HG03159 (cell line): ENCODE data around the gene DDX54.

Experiments
- ATAC-seq: cut with Tn5 transposase; IDR thresholded peaks from one replicate; pipeline ENCODE4 v1.9.1; 2021; ENCODE audit warnings: mild to moderate bottlenecking, moderate library complexity; ENCODE audit not compliant: unreplicated experiment

Gene DDX54

DNA sequence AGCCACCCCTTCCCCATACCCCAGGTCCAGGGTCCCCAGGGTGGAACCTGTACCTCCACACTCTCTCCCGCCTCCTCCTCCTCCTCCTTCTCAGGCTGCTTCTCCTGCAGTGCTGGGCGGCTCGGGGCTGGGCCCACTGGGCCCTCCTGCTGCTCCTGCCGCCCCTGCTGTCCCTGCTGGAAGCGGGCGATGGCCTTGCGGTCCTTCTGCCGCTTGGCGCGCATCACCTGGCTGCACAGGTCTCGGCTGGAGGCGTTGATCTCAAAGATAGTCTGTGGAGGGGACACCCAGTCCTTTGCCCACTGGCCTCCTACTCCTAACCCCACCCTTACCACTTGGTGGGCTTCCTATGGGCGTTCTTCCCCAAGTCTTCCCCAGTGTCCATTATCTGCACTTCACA lies 21.3 kb downstream of the DDX54 start:
- ATAC-seq: no peak

DNA sequence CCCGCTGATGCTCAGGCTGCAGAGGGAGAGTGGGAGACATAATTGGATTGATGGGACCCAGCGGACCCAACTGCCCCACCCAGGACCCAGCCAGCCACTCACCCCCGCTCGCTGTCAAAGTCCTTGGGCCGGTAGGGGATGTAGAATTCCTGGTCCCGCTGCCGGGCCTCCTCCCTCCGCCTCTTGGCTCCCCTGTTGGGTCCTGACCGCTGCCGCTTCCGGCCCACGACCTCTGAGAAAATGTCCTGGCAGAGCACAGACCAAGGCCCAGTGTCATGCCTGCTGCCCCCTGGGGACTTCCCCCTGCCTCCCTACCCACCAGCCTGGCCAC lies 22.3 kb downstream of the DDX54 start:
- no peak for ATAC-seq

DNA sequence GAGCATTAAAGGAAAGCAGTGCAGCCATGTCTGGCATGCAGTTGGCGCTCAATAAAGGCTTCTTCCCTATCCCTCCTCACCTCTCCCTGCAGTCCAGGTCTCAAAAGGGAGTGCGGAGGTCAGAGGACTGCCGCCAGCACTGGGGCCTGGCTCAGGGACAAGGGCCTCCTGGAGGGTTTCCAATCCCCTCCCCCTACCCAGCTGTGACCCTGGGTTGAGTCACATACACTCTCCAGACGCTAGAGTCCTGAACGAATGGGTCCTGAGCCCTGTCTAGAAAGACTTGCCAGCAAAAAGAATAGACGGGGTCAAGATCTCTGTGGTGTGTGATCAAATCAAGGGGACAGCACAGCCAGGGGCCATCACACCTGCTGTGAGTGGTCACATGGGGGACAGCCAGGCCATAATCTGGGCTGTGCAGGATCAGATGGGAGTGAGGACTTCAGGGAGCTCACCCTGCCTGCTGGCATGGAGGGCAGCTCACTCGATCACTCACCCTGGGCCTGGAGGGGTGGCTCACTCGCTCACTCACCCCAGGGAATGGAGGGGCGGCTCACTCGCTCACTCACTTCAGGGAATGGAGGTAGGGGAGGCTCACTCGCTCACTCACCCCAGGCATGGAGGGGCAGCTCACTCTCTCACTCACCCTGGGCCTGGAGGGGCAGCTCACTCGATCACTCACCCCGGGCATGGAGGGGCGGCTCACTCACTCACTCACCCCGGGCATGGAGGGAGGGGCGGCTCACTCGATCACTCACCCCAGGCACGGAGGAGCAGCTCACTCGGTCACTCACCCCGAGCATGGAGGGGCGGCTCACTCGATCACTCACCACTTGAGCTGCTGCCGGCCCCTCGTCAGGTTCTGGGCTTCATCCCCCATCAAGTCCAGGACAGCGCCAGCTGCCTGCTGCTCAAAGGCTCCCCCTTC lies 22.9 kb downstream of the DDX54 start:
- no peak for ATAC-seq

DNA sequence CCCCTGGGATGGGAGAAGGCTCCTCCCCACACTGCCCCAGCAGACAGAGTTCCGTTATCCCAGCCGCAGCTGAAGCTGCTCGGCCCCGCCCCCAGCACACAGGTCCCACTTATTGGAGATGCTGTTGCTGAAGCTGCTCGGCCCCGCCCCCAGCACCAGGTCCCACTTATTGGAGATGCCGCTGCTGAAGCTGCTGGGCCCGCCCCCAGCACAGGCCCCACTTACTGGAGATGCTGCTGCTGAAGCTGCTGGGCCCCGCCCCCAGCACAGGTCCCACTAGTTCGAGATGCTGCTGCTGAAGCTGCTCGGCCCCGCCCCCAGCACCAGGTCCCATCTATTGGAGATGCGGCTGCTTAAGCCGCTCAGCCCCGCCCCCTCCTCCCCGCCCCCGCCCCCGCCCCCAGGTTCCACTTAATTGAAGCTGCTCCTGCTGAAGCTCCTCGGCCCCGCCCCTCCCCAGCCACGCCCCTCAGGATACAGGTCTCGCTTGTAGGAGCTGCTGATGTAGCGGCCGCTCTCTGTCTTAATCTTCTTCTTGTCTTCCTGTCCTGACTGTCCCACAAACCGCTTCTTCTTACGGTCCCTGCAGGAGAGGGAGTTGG lies 23.8 kb downstream of the DDX54 start:
- ATAC-seq: no peak

DNA sequence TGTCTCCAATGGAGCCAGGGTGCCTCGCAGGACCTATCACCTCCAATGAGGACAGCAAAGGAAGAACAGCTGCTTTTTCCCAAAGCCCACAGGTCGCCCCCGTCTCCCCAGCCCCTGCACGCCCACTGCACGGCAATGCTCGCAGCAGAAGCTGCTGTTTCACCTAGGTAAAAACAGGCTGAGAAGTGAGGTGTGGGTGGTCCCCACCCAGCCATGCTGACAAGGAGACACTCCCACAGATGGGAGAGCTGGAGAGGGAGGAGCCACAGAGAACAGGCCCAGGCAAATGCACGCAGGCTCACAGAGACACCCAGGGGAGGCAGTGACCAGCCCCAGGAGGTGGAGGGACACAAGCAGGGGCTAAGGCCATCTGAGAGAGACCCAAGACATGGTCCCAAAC lies 25.3 kb downstream of the DDX54 start:
- no peak for ATAC-seq

DNA sequence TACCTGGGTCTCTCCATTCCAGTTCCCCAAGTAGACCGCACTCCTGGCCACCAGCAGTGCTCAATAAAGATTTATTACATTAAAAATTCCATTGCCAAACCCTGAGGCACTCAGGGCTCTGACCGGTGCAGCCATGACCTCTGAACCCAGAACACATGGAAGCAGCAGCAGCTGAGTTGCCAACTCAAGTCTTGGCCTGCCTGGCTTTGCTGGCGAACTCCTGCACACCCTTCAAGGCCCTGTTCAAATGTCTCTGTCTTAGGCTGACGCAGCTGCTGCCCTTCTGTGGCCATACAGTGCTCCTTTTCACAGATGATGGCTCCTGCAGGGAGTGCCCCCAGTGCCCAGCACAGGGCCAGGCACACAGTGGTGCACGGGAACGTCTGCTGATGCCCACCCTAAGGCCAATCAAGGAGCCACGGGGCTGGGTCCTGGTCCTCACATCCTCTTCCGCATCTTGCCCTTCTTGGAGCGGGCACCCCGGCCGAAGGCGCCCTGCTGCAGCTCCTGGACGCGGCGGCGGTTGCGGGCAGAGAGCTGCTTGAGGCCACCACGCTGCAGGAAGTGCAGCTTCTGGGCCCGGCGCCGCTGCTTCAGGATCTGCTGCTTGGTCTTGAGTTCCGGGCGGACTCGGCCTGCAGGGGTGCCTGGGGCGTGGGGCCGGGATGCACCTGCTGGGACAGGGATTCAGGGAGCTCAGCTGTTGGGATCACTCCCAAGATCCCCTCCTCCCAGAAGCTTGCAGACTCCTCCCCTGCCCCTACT lies 26.7 kb downstream of the DDX54 start:
- ATAC-seq: no peak

DNA sequence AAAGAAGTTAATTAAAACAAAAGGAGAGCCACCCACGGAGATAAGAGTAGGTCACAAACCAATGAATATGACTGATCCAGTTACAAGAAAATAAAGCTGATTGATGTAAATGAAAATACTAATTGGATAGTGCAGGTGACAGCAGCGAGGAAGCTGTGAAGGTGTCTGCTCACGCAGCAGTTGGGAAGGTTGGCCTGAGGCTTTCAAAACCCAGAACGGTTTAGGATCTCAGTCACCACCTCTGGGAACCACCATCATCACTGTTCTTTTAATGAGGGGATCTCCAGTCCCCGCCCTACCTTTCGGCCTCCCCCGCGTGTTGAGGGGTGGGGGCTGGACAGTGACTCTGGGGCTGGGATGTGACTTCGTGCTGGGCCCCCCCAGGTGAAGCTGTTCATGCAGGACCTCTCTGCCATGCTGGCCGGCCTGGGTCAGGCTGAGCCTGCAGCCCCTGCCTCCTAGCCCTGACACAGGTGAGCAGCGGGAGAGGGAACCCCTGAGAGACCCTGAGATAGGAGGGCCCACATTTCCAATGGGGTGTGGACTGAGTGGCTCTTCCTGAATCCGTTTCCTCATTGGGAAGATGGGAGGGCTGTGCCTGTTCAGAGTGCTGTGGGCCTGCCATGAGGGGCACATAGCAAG lies 27.9 kb downstream of the DDX54 start:
- no peak for ATAC-seq

DNA sequence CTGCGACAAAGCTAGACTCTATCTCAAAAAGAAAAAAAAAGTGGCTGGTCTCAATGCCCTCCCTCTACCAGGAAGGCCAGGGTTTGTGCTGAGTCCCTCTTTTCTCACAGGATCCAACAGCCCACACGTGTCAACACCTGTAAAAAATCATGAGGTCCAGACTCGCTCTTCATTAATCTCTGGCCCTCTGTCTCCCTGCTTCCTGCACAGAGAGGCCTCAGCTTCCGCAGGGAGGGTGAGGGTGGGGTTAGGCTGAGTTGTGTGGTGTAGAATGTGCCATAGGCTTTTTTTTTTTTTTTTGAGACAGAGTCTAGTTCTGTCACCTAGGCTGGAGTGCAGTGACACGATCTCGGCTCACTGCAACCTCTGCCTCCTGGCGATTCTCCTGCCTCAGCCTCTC lies 29.6 kb downstream of the DDX54 start:
- ATAC-seq: no peak

DNA sequence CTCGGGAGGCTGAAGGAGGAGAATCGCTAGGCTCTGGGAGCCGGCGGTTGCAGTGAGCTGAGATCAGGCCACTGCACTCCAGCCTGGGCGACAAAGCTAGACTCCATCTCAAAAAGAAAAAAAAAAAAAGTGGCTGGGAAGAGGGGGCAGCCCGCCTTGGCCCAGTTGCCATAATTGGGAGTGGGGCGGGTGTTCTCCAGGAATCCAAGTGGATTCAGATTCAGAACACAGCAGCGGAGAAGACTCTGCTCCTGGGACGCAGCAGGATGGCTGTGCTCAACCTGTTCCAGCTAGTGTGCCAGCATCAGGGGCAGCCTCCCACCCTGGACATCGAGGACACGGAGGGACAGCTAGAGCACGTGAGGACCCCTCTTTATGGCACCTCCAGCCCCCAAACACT lies 30.2 kb downstream of the DDX54 start:
- ATAC-seq: no peak

DNA sequence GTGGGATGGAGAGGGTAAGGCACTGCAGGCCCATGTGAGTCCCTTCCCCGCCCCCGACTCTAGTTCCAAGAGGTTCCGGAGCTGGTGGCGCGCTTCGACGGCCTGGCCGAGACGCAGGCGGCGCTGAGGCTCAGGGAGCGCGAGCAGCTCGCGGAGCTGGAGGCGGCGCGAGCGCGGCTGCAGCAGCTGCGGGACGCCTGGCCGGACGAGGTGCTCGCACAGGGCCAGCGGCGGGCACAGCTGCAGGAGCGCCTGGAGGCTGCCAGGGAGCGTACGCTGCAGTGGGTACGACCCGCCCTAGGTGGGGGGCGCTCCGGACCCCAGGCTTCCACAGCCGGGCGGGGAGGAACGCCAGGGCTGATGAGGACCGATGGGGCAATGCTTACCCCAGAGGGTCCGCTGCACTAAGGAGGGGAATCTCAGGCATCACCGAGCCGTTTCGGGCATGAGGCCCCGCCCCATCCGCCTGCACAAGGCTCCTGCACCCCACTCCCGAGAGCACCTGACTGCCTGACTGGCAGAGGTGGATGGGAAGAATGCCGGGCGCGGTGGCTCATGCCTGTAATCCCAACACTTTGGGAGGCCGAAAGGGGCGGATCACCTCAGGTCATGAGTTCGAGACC lies 30.8 kb downstream of the DDX54 start:
- no peak for ATAC-seq

DNA sequence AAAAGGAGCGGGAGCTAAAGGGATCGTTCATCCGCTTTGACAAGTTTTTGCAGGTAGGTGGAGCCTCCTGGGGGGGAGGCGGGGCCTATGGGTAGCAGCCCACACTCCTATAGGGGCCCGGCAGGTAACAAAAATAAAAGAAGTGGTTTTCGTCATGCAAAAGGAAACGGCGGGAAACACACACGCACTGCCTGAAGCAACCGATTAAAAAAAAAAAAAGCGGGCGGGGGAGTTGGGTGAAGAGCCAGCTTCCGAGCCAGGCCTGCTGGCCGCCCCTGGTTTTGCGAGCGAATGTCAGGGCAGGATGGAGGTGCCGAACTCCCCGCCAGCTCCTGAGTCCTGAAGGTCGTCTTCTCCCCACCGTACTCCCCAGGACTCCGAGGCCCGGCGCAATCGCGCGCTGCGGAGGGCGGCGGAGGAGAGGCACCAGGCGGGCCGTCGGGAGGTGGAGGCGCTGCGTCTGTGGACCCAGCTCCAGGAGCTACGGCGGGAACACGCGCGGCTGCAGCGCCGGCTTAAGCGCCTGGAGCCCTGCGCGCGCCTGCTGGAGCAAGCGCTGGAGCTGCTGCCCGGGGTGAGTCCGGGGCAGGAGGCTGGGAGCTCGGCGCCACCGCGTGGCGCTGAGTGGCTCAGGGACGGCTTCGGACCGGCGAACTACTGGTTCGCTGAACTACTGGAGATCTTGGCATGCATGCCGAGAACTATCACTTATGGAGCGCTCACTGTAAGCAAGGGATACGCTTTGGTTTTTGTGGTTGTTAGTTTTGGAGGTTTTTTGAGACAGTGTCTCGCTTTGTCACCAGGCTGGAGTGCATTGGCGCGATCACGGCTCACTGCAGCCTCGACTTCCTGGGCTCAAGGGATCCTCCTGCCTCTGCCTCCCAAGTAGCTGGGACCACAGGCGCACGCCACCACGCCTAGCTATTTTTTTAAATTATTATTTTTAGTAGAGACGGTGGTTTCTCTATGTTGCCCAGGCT lies 32.2 kb downstream of the DDX54 start:
- ATAC-seq: no peak

DNA sequence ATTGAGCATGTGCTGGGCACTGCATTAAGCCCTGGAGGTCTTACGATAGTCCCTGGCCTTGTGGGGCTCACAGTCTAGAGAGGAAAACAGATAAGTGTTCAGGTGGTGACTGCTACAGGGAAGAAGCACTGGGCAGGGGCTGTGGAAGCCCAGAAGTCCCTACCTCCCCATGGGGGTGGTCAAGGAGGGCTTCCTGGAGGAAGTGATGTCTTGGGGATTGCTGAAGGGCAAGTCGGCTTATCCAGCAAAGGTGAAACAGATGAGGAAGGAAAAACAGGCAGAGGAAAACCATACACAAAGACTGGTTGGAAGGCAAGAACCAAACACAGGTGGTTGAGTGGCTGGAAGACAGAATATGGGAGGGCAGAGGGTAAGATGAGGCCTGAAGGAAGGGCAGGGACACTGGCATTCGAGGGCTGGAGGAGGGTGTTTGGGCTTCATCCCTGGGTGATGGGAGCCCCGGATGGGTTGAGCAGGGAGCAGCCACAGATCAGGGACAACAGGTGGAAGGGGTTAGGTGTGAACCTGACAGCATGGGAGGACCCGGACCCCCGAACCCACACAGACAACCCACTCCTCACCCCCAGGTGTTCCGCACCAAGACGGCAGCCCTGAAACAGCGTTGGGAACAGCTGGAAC lies 33.0 kb downstream of the DDX54 start:
- no peak for ATAC-seq

DNA sequence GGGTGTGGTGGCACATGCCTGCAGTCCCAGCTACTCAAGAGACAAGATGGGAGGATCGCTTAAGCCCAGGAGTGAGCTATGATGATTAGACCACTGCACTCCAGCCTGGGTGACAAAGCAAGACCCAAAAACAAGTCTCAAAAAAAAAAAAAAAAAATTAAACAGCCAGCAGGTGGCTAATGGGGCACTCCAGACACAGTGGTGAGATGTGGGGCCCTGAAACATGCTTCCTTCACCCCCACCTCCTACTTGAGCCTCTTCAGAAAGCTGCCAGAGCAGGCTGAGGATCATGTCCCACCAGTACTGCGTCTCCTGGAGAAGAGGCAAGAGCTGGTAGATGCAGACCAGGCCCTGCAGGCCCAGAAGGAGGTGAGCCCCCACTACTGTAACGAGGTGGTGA lies 33.6 kb downstream of the DDX54 start:
- ATAC-seq: no peak

DNA sequence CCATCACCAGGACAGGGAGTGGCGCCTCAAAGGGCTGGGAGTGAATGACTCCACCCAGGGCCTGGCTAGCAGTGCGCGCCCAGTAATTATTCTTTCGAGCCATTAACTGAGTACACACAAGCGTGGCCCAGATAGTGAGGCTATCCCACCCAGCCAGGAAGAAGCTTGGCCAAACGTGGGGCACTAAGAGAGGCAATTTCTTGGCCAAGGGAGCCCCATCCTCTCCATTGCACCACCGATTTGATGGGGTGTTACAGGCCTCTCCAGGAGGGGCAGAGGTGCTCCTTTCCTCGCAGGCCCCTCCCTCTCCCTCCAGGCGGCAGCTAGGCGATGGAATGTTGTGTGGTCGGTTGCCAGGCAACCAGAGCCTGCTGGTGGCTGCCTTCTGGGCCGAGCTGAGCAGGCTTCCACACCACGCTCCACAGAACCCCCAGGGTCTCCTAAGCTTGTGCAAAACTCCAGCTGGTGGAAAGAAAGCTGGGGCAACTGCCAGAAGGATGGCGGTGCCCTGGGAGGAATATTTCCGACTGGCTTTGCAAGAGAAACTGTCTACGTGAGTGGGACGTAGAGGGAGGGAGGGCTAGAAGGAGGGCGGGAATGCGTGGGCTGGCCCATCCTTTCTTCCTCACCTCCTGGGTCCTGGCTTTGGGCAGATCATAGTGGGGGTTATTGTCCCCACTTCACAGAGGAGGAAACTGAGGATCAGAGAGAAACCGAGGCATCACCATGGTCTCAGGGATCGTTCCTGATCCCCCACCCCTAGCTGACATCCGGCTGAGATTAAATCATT lies 35.7 kb downstream of the DDX54 start, which contains the start of gene CFAP73:
TSS of gene CFAP73 (plus strand) at position 364 of the 790 bp plus-strand sequence. CDS start at position 498, 134 bp downstream.
- no peak for ATAC-seq

DNA sequence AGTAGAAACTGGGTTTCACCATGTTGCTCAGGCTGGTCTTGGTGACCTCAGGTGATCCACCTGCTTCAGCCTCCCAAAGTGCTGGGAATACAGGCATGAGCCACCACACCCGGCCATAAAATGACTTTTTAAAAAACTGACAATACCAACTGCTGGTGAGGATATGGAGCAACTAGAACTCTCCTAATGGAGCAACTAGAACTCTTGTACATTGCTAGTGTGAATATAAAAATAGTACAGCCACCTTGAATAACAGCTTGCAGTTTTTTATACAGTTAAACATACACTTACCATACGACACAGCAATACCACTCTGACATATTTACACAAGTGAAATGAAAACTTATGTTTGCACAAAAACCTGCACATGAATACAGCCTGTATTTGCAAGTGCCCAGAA lies 38.3 kb downstream of the DDX54 start:
- no peak for ATAC-seq

DNA sequence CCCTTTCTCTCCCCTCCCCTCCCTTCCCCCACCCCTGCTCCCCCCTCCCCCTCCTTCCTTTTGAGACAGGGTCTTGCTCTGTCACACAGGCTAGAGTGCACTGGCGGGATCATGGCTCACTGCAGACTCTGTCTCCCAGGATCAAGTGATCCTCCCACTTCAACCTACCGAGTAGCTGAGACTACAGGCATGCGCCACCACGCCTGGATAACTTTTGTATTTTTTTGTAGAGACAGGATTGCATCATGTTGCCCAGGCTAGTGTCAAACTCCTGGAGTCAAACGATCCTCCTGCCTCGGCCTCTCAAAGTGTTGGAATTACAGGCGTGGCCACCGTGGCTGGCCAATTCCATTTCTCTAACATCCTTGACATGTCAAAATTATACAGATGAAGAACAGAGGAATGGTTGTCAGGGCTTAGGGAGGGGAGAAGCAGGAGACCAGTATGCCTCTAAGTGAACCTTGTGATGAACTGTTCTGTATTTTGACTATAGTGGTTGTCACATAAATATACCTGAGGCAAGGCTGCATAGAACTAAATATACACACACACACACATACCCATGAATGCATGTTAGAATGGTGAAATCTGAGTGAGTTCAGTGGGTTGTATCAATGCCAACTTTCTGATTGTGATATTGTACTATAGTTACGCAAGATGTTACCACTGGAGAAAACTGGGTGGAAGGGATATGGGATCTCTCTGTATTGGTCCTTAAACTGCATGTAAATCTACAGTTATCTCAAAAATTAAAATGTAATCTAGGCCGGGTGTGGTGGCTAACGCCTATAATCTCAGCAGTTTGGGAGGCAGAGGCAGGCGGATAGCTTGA lies 39.3 kb downstream of the DDX54 start:
- ATAC-seq: no peak

DNA sequence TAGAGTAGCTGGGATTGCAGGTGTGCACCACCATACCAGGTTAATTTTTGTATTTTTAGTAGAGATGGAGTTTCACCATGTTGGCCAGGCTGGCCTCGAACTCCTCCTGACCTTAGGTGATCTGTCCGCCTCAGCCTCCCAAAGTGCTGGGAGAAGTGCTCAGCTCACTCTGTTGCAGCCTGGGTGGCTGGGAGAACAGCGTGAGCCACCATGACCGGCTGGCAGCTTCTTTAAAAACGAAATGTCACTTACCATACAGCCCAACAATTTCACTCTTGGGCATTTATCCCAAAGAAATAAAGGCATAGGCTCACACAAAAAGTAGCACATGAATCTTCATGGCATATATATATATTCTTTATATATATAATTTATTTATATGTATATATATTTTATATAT lies 40.5 kb downstream of the DDX54 start:
- no peak for ATAC-seq

DNA sequence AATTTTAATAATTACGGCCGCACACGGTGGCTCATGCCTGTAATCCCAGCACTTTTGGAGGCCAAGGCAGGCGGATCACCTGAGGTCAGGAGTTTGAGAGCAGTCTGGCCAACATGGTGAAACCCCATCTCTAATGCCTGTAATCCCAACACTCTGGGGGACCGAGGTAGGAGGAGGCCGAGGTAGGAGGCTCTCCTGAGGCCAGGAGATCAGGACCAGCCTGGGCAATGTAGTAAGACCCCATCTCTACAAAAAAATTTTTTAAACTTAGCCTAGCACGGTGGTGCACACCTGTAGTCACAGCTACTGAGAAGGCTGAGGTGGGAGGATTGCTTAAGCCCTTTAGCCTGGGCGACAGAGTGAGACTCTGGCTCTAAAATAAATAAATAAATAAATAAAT lies 41.3 kb downstream of the DDX54 start:
- no peak for ATAC-seq
